ENCODE measurements around the gene ADRB2. TPM values are rescaled to one million over a fixed set of nuclear protein-coding genes. Genes with fewer than 3 reads are reported as not detected.

The ADRB2 gene
- polyA plus RNA-seq, 3 donors: 0.34 to 0.40 (median 0.35) TPM

DNA sequence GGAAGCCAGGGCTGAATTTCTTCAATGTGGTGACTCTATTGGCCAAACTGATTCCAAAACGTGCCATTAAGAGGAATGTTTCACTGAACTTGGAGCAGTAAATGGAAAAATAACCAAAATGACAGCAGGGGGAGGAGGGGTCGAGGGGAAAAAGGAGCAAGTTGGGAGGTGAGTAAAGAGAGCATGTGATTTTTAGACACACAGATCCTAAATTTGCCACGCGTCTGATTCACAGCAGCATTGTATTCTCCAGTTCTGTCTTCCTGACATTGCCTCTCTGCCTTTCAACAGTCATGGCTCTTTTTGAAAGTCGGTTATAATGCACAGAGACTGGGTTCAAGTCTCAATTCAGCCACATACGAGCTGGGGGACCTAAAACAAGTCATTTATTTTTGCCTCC is 22.0 kb upstream of the ADRB2 start:
- no peak for DNase-seq (ENCODE audit: low read depth in 3 of 3, low spot score in 2 of 3)

DNA sequence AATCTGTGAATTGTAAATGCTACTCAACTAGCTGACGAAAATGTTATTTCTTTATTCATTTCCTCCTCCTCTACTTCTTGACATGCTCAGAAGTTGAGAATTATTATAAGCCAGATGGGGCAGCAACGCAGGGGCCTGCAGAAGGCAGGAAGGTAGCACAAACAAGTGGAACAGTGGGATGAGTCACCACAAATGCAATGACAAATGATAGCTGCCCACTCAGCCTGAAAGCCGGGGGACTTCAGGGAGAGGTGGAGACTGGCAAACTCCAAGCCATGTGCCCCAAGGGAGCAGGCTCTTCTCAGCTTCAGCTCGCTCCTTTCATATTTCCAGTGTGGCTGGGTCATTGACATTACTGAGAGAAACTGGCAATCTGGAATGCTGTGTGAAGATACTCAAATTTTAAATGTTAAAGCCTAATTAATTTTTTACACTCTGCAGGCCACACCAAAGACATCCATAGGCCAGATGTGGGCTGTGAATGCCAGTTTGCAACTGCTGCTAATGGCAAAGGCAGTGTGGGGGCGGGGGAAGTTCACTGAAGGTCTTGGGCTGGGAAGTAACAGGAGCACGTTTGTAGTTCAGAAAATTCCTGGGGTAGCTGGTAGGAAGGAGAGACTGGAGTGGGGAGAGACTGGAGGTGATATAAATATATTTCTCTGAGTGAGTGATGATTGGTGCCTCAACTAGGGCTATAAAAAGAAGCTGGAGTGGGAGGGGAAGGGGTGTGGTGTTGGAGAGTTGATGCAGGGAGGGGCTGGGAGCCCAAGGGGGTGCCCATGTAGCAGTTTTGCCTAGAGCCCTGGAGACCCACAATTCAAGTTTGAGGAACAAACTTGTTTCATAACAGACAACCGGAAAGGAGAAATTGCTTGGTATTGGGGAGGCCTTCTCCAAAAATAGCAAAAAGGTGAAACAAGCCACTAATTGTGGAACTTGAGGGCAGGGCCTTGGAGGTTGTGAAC is 20.8 kb upstream of the ADRB2 start:
- no peak for DNase-seq (ENCODE audit: low read depth in 3 of 3, low spot score in 2 of 3)

DNA sequence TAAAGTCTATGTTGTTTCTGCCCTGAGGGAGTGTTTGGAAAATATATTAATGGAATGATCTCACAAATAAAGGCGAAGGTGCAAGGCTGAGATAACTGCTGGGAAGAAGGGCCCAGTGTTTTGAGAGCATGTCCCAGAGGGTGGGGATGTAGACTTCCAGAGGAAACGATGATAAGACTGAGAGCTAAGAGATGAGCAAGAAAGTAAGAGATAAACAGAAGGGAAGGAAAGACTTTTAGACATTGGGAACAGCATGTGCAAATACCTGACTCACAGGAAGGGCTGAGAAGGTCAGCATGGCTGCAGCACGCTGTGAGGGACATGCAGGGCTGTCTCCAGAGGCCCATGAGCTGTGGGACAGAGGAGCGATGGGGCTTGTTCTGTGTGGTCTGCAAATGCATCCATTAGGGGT is 19.9 kb upstream of the ADRB2 start:
- no peak for DNase-seq (ENCODE audit: low read depth in 3 of 3, low spot score in 2 of 3)

DNA sequence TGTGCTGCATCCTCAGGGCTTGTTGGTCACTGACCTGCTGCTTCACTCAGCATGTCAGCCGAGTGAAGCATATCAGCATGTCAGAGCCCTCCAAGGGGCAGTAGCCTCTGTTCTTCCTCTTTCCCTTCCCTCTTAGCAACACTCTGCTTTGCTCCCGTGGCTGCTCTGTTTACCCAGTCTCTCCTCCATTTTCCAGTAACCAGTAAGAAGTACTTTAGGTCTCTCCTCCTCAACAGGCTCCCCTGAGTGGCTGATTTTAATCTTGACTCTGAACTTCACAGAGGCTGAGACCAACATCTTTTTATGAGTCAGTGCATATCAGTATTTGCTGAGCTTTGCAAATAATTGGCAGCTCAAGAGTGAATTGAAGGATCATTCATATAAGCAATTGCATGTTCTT is 18.6 kb upstream of the ADRB2 start:
- DNase-seq (ENCODE audit: low read depth in 3 of 3, low spot score in 2 of 3): no peak

GRCh38 chr5:148808864-148809642 is 17.4 kb upstream of the ADRB2 start:
- DNase-seq (ENCODE audit: low read depth in 3 of 3, low spot score in 2 of 3): no peak

GRCh38 chr5:148809781-148810524 is 16.5 kb upstream of the ADRB2 start:
- DNase-seq (ENCODE audit: low read depth in 3 of 3, low spot score in 2 of 3): no peak

DNA sequence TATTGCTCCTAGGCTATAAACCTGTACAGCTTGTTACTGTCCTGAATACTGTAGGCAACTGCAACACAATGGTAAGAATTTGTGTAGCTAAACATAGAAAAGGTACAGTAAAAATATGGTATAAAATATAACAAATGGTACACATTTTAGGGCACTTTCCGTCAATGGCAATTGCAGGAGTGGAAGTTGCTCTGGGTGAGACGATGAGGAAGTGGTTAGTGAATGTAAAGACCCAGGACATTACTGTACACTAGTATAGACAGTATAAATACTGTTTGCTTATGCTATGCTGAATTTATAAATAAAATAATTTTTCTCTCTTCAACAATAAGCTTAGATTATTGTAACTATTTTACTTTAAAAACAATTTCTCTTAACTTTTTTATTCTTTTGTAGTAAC is 15.6 kb upstream of the ADRB2 start:
- DNase-seq (ENCODE audit: low read depth in 3 of 3, low spot score in 2 of 3): no peak

DNA sequence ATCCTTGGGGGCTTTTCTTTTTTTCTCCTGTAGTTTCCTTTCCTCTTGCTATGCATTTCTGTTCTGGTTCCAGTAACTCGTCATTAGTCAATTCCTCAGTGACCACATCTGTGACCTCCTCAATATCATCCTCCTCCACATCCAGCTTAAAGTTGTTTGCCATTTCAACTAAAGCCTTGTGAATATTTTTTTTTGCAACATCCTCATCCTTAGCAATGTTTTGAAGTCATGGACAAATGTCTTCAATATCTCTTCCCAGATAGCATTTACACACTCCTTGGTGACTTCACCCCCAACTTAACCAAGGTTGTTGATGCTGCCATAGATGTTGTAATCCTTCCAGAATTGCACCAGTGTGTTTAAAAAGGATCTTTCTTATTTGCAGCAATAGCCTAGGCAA is 14.7 kb upstream of the ADRB2 start:
- no peak for DNase-seq (ENCODE audit: low read depth in 3 of 3, low spot score in 2 of 3)

DNA sequence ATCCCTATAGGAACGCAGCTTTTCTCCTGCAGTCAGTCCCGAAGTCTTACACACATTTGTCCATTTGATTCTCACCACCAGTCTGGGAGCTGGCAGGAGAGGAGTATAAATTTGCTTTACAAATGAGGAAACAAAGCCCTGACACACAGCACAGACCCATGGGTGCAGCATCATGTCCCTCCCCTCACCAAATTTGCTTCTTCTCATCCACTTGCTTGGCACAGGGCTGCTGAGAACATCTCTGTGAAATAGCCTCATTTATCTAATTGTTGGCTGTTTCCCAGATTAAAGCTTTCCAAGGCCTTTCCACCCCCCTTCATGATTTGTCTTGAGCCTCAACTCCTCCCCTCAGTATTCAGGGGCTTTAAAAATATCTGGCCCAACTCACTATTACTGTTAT is 11.3 kb upstream of the ADRB2 start:
- no peak for DNase-seq (ENCODE audit: low read depth in 3 of 3, low spot score in 2 of 3)

DNA sequence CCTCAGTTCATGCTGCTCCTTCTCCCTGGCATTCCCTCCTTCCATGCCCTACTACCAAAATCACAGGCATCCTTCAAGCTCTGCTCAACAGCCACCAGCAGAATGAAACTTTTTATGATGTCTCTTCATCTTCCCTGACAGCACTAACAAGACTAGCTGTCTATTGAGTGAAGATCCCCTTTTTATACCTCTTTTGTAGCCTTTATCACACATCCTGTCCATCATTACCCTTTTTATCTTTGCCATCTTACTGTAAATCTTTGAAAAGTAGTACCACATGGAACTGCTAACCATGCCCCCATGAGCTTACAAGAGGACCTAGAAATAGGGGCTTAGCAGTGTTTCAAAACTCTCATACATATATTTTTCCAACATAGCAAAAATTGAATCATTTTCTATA is 10.8 kb upstream of the ADRB2 start:
- DNase-seq (ENCODE audit: low read depth in 3 of 3, low spot score in 2 of 3): no peak

- DNase-seq (ENCODE audit: low read depth in 3 of 3, low spot score in 2 of 3): no peak
These were observed 10.1 kb upstream of the ADRB2 start for GRCh38 chr5:148816357-148816756.

DNA sequence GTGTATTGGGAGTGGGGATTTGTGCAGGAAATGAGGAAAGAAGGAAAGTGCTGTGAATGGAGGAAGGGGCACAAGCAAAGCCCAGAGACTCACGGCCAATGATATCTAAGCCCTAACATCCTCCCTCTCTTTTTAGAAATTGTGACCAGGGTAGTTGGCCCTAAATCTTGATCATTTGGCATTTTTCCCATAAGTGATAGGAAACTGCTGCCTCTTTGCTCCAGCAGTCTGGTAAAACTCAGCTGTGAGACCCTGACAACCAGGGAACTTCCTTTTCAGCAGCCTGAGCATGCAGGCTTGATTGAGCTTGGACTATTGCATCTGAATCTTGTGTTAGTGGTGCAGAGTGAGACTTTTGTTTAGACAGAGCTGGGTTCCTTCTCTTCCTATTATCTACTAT is 9.6 kb upstream of the ADRB2 start:
- DNase-seq (ENCODE audit: low read depth in 3 of 3, low spot score in 2 of 3): peak in 1 of 3 donors; percentile 54

GRCh38 chr5:148817606-148818005 is 8.8 kb upstream of the ADRB2 start:
- no peak for DNase-seq (ENCODE audit: low read depth in 3 of 3, low spot score in 2 of 3)

DNA sequence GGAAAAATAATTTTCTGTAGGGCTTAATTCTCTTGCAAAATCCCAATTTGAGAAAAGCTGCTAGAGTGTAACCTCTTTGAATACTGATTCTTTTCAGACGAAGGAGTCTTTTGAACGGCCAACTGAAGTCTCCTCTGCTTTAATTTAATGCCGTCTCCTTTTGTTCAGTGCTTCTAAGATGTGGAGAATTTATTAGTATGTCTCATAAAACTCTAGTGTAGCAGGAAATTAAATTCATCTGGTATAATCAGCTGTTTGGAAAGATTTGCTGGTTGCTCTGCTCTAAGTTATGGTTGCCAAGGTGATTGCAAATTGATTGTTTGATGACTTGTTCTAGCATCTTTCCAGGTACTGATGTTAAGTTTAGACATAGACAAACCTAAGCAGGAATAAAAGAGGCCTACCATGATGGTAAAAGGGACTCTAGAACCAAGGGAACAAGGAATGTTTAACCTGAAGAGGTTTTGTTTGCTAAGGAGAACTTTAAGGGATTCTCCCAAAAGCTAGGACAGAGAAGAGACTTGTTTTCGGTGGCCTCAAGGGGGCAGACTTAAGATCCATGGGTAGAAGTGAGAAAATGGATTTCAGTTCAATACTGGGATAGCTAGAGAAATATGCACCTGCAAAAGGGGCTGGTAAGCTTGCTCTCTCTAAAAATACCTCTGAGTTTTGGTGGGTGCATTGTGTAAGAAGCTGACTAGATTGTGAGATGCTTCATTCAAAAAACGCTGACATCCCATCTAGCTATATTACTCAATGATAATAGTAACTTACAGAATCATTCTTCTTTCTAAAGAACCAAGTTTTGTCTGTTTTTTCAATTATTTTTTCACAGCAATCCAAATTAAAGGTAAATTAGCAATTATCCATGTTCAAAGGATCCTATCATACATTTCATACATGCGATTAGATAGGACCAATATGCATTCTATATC is 5.7 kb upstream of the ADRB2 start:
- DNase-seq (ENCODE audit: low read depth in 3 of 3, low spot score in 2 of 3): no peak

- DNase-seq (ENCODE audit: low read depth in 3 of 3, low spot score in 2 of 3): no peak
These were observed 2.5 kb upstream of the ADRB2 start for GRCh38 chr5:148823871-148824270.

DNA sequence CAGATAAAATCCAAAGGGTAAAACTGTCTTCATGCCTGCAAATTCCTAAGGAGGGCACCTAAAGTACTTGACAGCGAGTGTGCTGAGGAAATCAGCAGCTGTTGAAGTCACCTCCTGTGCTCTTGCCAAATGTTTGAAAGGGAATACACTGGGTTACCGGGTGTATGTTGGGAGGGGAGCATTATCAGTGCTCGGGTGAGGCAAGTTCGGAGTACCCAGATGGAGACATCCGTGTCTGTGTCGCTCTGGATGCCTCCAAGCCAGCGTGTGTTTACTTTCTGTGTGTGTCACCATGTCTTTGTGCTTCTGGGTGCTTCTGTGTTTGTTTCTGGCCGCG is 727 bp upstream of the ADRB2 start:
- peak in 1 of 3 donors; percentile 18 for DNase-seq (ENCODE audit: low read depth in 3 of 3, low spot score in 2 of 3)

DNA sequence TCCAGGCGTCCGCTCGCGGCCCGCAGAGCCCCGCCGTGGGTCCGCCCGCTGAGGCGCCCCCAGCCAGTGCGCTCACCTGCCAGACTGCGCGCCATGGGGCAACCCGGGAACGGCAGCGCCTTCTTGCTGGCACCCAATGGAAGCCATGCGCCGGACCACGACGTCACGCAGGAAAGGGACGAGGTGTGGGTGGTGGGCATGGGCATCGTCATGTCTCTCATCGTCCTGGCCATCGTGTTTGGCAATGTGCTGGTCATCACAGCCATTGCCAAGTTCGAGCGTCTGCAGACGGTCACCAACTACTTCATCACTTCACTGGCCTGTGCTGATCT is 294 bp downstream of the ADRB2 start:
- DNase-seq (ENCODE audit: low read depth in 3 of 3, low spot score in 2 of 3): no peak

GRCh38 chr5:148827723-148828122 is 1.3 kb downstream of the ADRB2 start:
- no peak for DNase-seq (ENCODE audit: low read depth in 3 of 3, low spot score in 2 of 3)

- no peak for DNase-seq (ENCODE audit: low read depth in 3 of 3, low spot score in 2 of 3)
These were observed 2.3 kb downstream of the ADRB2 start for GRCh38 chr5:148828511-148829247.

- DNase-seq (ENCODE audit: low read depth in 3 of 3, low spot score in 2 of 3): no peak
These were observed 2.8 kb downstream of the ADRB2 start for GRCh38 chr5:148829248-148829594.
